Measurements from ENCODE around the gene TMED9.
"Not testable (repeated sequence)": the region's sequence is repeated elsewhere in the genome, so short reads cannot be mapped to it uniquely, and the experiment has no call there.

The TMED9 gene

GRCh38 chr5:177607115-177607451 lies 15.1 kb downstream of the TMED9 start:
- no peak for DNase-seq

GRCh38 chr5:177607452-177608192 lies 15.6 kb downstream of the TMED9 start:
- peak; percentile 48 for DNase-seq

- DNase-seq: no peak
These were observed 16.5 kb downstream of the TMED9 start for GRCh38 chr5:177608243-177609075.

GRCh38 chr5:177609076-177610059 lies 17.4 kb downstream of the TMED9 start:
- no peak for DNase-seq

- no peak for DNase-seq
These were observed 18.2 kb downstream of the TMED9 start for GRCh38 chr5:177610131-177610769.

GRCh38 chr5:177610770-177611445 lies 18.9 kb downstream of the TMED9 start:
- no peak for DNase-seq

- no peak for DNase-seq
These were observed 19.6 kb downstream of the TMED9 start for GRCh38 chr5:177611446-177612214.

GRCh38 chr5:177612215-177612673 lies 20.2 kb downstream of the TMED9 start:
- no peak for DNase-seq

- DNase-seq: no peak
These were observed 28.6 kb downstream of the TMED9 start for GRCh38 chr5:177620560-177620959.

- not testable (repeated sequence) for DNase-seq
These were observed 32.2 kb downstream of the TMED9 start for GRCh38 chr5:177624172-177624571.

GRCh38 chr5:177630186-177630585 lies 38.2 kb downstream of the TMED9 start:
- not testable (repeated sequence) for DNase-seq

GRCh38 chr5:177634912-177635311 lies 42.9 kb downstream of the TMED9 start:
- DNase-seq: not testable (repeated sequence)

GRCh38 chr5:177645462-177645861 lies 53.5 kb downstream of the TMED9 start:
- DNase-seq: not testable (repeated sequence)

Data from activated CD4-positive, alpha-beta T cell treated with anti-CD3 and anti-CD28 coated beads for 1 hour (primary cell).